ENCODE measurements around the gene PSMA1. TPM values are rescaled to one million over a fixed set of nuclear protein-coding genes. Genes with fewer than 3 reads are reported as not detected.

Gene PSMA1
- total RNA-seq, 2 donors from 2014 or later: 234 to 281 TPM

GRCh38 chr11:14499560-14500180 lies 20.5 kb downstream of the PSMA1 start, which contains the start of gene COPB1:
Gene COPB1 (minus strand): TSS chr11:14499811. CDS start chr11:14498928, 883 bp downstream.
- Mint-ChIP-seq H3K36me3 (peaks cover 30 to 41% of the 10 kb centered on the region in 2 donors), H3K9me3 (no peaks in the 10 kb centered on the region)
- peak; percentile 98 for ATAC-seq

GRCh38 chr11:14499178-14499559 lies 21.0 kb downstream of the PSMA1 start:
- Mint-ChIP-seq H3K36me3 (peaks cover 30 to 43% of the 10 kb centered on the region in 2 donors), H3K9me3 (no peaks in the 10 kb centered on the region), H3K27ac (peak overlapping the region; percentile 92 to 99)
- peak; percentile 42 to 47 for ATAC-seq
- DNase-seq (ENCODE audit: low spot score in 2 of 2): peak in 1 of 2 donors; percentile 37

More at GRCh38 chr11:14499560-14500180, 20.5 kb downstream of the PSMA1 start, which contains the start of gene COPB1:
- DNase-seq (ENCODE audit: low spot score in 2 of 2): peak; percentile 86 to 91
- H3K27ac Mint-ChIP-seq: peak within 1 kb of the TSS; percentile 92 to 99

- Mint-ChIP-seq H3K9me3 (no peaks in the 10 kb centered on the region), H3K27ac (no peak overlapping the region), H3K36me3 (peaks cover 0 to 25% of the 10 kb centered on the region in 2 donors)
- ATAC-seq (no peak), DNase-seq (ENCODE audit: low spot score in 2 of 2) (no peak)
Observed at GRCh38 chr11:14480716-14481115, 39.5 kb downstream of the PSMA1 start.

GRCh38 chr11:14471127-14471526 lies 49.1 kb downstream of the PSMA1 start:
- ATAC-seq (no peak), DNase-seq (ENCODE audit: low spot score in 2 of 2) (no peak)
- Mint-ChIP-seq H3K9me3 (no peaks in the 10 kb centered on the region), H3K36me3 (peaks cover 19 to 52% of the 10 kb centered on the region in 2 donors), H3K27ac (peak overlapping the region; percentile 48 to 51)

GRCh38 chr11:14463623-14464022 lies 56.6 kb downstream of the PSMA1 start:
- DNase-seq (ENCODE audit: low spot score in 2 of 2) (no peak), ATAC-seq (no peak)
- no peak overlapping the region for H3K27ac Mint-ChIP-seq
- no peaks in the 10 kb centered on the region for H3K9me3 Mint-ChIP-seq
- peaks cover 0 to 11% of the 10 kb centered on the region in 2 donors for H3K36me3 Mint-ChIP-seq

- ATAC-seq: no peak
- Mint-ChIP-seq H3K27ac (no peak overlapping the region), H3K36me3 (peaks cover 0 to 6% of the 10 kb centered on the region in 2 donors), H3K9me3 (no peaks in the 10 kb centered on the region)
- no peak for DNase-seq (ENCODE audit: low spot score in 2 of 2)
Observed at GRCh38 chr11:14460147-14460546, 60.0 kb downstream of the PSMA1 start.

GRCh38 chr11:14458377-14458776 lies 61.8 kb downstream of the PSMA1 start:
- ATAC-seq (no peak), DNase-seq (ENCODE audit: low spot score in 2 of 2) (no peak)
- Mint-ChIP-seq H3K9me3 (no peaks in the 10 kb centered on the region), H3K27ac (no peak overlapping the region), H3K36me3 (no peaks in the 10 kb centered on the region)

GRCh38 chr11:14455648-14456430 lies 64.3 kb downstream of the PSMA1 start:
- Mint-ChIP-seq H3K36me3 (peaks cover 0 to 9% of the 10 kb centered on the region in 2 donors), H3K9me3 (no peaks in the 10 kb centered on the region), H3K27ac (no peak overlapping the region)
- ATAC-seq (no peak), DNase-seq (ENCODE audit: low spot score in 2 of 2) (no peak)

Other genes with a start within 250 kb of the PSMA1 start
- gene RRAS2, start 161.2 kb downstream of the PSMA1 start, total RNA-seq: 10 to 100 TPM; 32.7 to 56.6 TPM
- 100 to 1,000 TPM in 1 of 2 donors, 10 to 100 TPM in 1; 90.5 to 110 TPM for gene COPB1, start 20.6 kb downstream of the PSMA1 start, total RNA-seq
- 10 to 100 TPM; 10.7 to 42.5 TPM for gene PDE3B, start 123.4 kb upstream of the PSMA1 start, total RNA-seq